Epithelial cell of esophagus (primary cell): ENCODE results near the gene THAP4.

ENCODE experiments used
- DNase-seq: peaks from one replicate; pipeline ENCODE4 v3.0.0; 2010; ENCODE audit warnings: low read depth
- H3K4me3 ChIP-seq: 2 replicates; pipeline ENCODE4 v1.5.1; 2011; ENCODE audit warnings: mild to moderate bottlenecking, low read length, control low read depth
- TF ChIP-seq, protein P1 (sequence below): IDR thresholded peaks from 2 replicates; pipeline ENCODE4 v1.5.1; 2011; ENCODE audit warnings: low read depth, mild to moderate bottlenecking, low read length, control low read depth, inconsistent platforms; ENCODE audit not compliant: insufficient read depth; ENCODE audit errors: missing control alignments

Gene THAP4

DNA sequence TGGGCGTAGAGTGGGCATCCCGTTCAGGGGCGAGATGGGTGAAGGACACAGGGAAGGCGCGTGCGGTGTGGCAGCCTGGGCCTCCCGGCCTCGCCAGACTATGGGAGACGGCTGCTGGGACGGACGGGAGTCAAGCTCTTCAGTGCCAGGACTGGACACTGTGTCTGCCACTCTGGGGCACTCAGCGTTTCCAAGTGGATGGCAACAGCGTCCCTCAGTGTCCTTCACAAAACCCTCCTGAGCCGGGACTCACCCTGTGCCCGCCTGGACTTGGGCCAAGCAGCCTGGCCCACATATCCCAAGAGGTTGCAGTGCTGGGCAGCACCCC lies 94.7 kb downstream of the THAP4 start:
- H3K4me3 ChIP-seq, result no peak overlapping the region
- TF ChIP-seq, protein P1, sequence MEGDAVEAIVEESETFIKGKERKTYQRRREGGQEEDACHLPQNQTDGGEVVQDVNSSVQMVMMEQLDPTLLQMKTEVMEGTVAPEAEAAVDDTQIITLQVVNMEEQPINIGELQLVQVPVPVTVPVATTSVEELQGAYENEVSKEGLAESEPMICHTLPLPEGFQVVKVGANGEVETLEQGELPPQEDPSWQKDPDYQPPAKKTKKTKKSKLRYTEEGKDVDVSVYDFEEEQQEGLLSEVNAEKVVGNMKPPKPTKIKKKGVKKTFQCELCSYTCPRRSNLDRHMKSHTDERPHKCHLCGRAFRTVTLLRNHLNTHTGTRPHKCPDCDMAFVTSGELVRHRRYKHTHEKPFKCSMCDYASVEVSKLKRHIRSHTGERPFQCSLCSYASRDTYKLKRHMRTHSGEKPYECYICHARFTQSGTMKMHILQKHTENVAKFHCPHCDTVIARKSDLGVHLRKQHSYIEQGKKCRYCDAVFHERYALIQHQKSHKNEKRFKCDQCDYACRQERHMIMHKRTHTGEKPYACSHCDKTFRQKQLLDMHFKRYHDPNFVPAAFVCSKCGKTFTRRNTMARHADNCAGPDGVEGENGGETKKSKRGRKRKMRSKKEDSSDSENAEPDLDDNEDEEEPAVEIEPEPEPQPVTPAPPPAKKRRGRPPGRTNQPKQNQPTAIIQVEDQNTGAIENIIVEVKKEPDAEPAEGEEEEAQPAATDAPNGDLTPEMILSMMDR, result no peak
- DNase-seq, result no peak

DNA sequence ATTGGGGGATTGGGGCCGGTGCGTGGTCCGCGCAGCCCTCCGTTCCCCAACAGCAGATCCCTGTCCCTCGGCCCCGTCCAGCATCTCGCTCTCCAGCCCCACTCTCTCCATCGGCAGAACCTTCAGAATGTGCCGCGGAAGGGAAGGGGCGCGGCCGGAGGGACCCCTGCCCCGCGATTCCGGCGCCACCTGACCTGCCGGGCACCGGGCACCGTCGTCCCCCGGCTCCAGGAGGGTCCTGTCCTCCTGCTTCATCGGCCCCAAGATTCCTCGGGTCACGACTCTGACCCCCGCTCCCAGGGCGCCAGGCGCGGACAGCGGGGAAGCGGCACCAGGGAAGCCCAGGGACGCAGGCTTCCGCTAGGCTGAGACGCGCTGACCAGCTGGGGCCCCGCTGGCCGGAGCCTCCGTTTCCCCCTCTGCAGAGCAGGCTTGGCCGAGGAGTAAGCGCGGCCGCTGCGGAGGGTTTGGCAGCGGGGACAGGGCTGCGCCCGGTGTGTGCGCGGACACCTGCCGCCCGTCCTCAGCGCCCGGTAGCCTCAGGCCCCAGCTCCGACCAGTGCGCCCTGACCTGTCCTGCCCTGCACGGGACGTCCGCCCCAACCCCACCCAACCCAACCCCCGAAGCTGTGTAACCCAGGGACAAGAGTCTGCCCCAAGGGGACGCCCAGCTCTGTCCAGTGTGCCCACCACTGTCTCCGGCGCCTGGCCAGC lies 95.2 kb downstream of the THAP4 start:
- TF ChIP-seq, protein P1, result no peak
- DNase-seq, result no peak
- no peak overlapping the region for H3K4me3 ChIP-seq

GRCh38 chr2:241540771-241541561 lies 96.0 kb downstream of the THAP4 start:
- DNase-seq, result peak; percentile 87
- H3K4me3 ChIP-seq, result peak overlapping the region; percentile 47
- TF ChIP-seq, protein P1, result no peak

- TF ChIP-seq, protein P1, result no peak
- DNase-seq, result peak; percentile 75
- peak overlapping the region; percentile 47 for H3K4me3 ChIP-seq
Measured at GRCh38 chr2:241540401-241540770, 96.6 kb downstream of the THAP4 start.

DNA sequence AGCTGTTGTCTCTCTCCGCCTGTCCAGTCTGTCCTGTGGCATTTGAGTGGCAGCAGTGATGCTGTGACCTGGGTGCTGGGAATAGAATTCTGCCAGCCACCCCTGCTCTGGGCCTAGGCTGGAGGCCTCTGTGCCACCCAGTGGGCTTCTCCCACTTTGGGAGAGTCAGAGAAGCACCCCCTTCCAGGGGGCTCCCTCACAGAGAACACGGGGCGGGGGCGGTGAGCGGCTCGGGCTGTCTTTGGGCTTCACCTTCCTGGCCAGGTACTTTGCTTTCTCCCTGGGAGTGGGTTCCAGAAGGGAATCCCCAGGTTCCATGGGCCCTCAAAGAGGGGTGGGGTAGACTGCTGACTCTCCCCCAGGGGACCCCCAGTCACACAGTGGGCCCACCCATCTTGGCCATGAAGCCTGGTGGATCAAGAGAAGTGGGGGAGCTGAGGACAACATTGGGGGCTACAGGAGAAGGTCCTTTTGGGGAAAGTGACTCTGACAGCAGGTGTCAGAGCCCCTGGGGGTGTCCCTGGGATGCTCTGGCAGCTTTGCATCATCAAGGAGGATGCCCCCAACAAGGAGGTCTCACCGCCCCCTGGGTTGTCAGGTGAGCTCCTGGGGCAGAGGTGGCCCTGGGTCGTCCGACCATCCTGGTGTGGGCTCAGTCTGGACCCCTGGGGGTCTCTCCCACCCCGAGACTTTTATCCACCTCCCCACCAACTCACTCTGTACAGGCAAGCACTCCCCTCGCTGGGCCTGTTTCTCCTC lies 97.2 kb downstream of the THAP4 start:
- TF ChIP-seq, protein P1, result no peak
- H3K4me3 ChIP-seq, result no peak overlapping the region
- no peak for DNase-seq

DNA sequence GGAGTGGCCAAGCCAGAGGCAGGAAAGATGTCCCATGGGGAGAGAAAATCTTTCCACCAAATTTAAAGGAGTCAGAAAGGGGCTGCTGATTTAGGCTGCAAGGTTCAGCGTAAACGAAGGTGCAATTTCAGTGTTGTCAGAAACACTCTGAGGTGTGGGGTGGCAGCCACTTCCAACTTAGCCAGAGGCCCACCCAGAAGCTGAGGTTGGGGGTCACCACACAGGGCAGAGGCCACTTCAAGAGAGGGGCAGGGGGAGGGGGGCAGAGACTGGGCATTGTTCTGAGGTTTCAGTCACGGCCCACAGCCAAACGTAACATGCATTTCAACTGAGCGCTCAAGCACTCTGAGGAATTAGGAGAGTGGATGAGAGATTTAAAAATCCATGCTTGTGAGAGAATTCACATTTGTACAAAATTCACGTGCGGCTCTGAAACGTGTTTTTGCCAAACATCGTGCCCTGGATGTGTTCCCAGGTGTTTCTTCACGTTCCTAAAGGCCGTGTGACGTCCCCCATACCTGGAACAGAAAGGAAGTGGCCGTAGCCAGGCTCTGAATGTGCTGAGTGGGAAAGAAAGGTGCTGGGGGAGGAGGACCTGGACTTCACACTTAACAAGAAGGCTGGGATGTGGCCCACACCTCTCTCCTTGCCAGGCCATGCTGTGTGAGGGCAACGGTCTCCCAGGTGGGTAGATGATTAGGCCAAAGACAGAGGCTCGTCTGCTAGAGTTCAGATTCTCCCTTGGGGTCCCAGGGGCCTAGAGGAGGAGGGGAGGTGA lies 97.9 kb downstream of the THAP4 start:
- TF ChIP-seq, protein P1, result no peak
- H3K4me3 ChIP-seq, result no peak overlapping the region
- DNase-seq, result no peak
